Suppressor macrophage treated with lipopolysaccharide for 4 hours (primary cell): ENCODE results near the gene DNAJA1.
"Not testable (repeated sequence)": the region's sequence is repeated elsewhere in the genome, so short reads cannot be mapped to it uniquely, and the experiment has no call there.

Experiments used
- DNase-seq: peaks from one replicate; pipeline ENCODE4 v3.0.0-alpha.2; 2020

Gene DNAJA1

DNA sequence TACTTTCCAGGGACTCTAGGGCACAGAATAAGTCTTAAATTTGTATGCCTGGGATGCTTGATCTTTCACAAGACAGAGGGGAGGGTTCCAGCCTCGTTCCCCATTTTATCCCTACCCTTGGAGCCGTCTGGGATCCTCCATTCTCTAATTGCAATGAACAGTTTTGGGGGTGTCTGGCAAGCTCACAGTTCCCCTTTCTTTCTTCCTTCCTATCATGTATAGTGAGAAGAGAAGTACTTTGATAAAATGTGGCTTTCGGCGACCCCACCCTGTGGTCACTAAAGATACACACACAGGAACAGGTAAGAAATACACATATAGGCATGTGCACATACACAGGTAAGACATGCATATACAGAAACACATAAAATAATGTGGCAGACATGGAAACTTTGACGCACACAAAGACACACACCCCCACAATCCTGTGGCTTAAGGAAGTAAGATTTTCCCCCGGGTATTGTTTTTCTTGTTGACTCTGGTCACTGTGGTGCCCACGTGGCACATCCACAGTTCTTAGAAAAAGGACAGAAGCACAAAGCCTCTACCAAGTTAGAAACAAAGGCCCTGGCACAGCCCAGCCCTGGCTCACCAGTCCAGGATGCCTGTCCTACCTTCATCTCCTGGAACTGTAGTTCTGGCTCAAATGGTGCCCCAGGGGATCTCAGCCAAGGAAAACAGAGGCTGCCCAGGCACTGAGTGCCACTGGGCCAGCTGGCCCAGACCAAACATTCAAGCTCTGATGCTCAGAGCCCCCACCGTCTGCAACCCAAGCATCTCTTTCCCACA, 57.7 kb downstream of the DNAJA1 start:
- no peak for DNase-seq

DNA sequence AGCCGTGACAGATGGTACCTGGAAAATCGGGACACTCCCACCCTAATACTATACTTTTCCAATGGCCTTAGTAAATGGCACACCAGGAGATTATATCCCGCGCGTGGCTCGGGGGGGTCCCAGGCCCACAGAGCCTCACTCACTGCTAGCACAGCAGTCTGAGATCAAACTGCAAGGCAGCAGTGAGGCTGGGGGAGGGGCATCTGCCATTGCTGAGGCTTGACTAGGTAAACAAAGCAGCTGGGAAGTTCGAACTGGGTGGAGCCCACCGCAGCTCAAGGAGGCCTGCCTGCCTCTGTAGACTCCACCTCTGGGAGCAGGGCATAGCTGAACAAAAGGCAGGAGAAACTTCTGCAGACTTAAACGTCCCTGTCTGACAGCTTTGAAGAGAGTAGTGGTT, 60.6 kb downstream of the DNAJA1 start:
- not testable (repeated sequence) for DNase-seq
